K562 (cell line): ENCODE results near the gene HMGN5. TPM values are rescaled to one million over a fixed set of nuclear protein-coding genes. Genes with fewer than 3 reads are reported as not detected.

Source experiments
- ATAC-seq: fragments of 200-7000 bp; cut with Tn5 transposase; 3 replicates; pipeline ENCODE4 v1.9.1; 2020; ENCODE audit warnings: moderate library complexity
- BruUV-seq: library from RNA; stranded (reverse); fragments of 400-500 nt; replicated peaks from 2 replicates; lab custom pipeline; 2021; lab: Mats Ljungman, UMichigan
- CTCF ChIA-PET: fragments of 300-600 bp; formaldehyde crosslinking; extraction: SDS; loops from one replicate; lab custom pipeline; 2021; ENCODE audit warnings: low intra/inter-chr PET ratio; lab: Yijun Ruan, JAX
- POLR2A ChIA-PET: fragments of 300-600, 350-650 bp; sonication (Branson Sonifier 250); formaldehyde crosslinking; extraction: SDS; loops from one replicate; lab custom pipeline; 2021; ENCODE audit warnings: antibody characterized with exemption, inconsistent platforms; lab: Yijun Ruan, JAX
- DNase-seq, 4 experiments: peaks; one replicate each; pipeline versions ENCODE4 v3.0.0 to v3.0.0-alpha.2; 2011 to 2018; ENCODE audit warnings: low spot score in 3 of 4, mixed read lengths in 3 of 4; ENCODE audit errors: extremely low read depth in 1 of 4
- FAIRE-seq: peaks from 2 replicates; lab custom pipeline; 2011; peaks lifted over from hg19 to GRCh38; lab: Jason Lieb, UNC
- H2AFZ ChIP-seq: 2 replicates; pipeline ENCODE4 v1.6.0; 2011; ENCODE audit warnings: low read depth, low read length, control low read depth, inconsistent platforms
- H3K27ac ChIP-seq: fragments of 200-600 bp; 3 replicates; pipeline ENCODE4 v1.8.0; 2011; ENCODE audit warnings: low read depth, mild to moderate bottlenecking, control low read depth, inconsistent platforms, low read length, moderate library complexity, mixed read lengths; ENCODE audit errors: extremely low read depth
- H3K27me3 ChIP-seq, 2 experiments: fragments of 300-600 bp in 1 of 2; 2 replicates in 1 of 2; 3 replicates in 1 of 2; pipeline versions ENCODE4 v1.6.0 to v1.8.0; 2011; ENCODE audit warnings: inconsistent platforms in 2 of 2, low read length in 2 of 2, mild to moderate bottlenecking in 1 of 2, mixed read lengths in 1 of 2, moderate library complexity in 1 of 2; ENCODE audit not compliant: control insufficient read depth in 2 of 2, insufficient read depth in 2 of 2
- H3K36me3 ChIP-seq: fragments of 300-600 bp; 3 replicates; pipeline ENCODE4 v1.8.0; 2011; ENCODE audit warnings: mild to moderate bottlenecking, low read length, inconsistent platforms; ENCODE audit not compliant: control insufficient read depth, insufficient read depth
- H3K4me1 ChIP-seq, 2 experiments: fragments of 200-600 bp in 1 of 2; replicated peaks in 1 of 2; 2 replicates in 1 of 2; 3 replicates in 1 of 2; pipeline versions ENCODE4 v1.5.1 to v1.8.0; 2011; ENCODE audit warnings: inconsistent platforms in 2 of 2, low read length in 2 of 2, mild to moderate bottlenecking in 1 of 2, mixed read lengths in 1 of 2, moderate library complexity in 1 of 2; ENCODE audit not compliant: control insufficient read depth in 2 of 2, insufficient read depth in 2 of 2
- H3K4me2 ChIP-seq: 2 replicates; pipeline ENCODE4 v1.6.1; 2011; ENCODE audit warnings: low read length, control low read depth, inconsistent platforms, mixed read lengths; ENCODE audit not compliant: insufficient read depth
- H3K4me3 ChIP-seq: fragments of 200-600 bp; sonication (generic), shearing (Covaris generic); 2 replicates; pipeline ENCODE4 v1.5.1; 2016; ENCODE audit warnings: control low read depth, inconsistent platforms
- H3K79me2 ChIP-seq: fragments of 200-600 bp; 3 replicates; pipeline ENCODE4 v1.8.0; 2011; ENCODE audit warnings: low read length, inconsistent platforms; ENCODE audit not compliant: control insufficient read depth, insufficient read depth
- H3K9ac ChIP-seq, 2 experiments: 2 replicates each; pipeline versions ENCODE4 v1.6.0 to v1.6.1; 2011; ENCODE audit warnings: low read depth in 2 of 2, low read length in 2 of 2, control low read depth in 1 of 2, inconsistent platforms in 1 of 2, mild to moderate bottlenecking in 1 of 2, mixed read lengths in 1 of 2; ENCODE audit not compliant: insufficient read depth in 1 of 2
- H3K9me1 ChIP-seq: one replicate; pipeline ENCODE4 v1.6.0; 2011; ENCODE audit warnings: inconsistent platforms, mild to moderate bottlenecking, low read length, moderate library complexity; ENCODE audit not compliant: control insufficient read depth, insufficient read depth
- H3K9me3 ChIP-seq: replicated peaks from 2 replicates; pipeline ENCODE4 v1.5.1; 2011; ENCODE audit warnings: low read depth, low read length, inconsistent platforms; ENCODE audit not compliant: control insufficient read depth, insufficient read depth
- H4K20me1 ChIP-seq: replicated peaks from 2 replicates; pipeline ENCODE4 v1.6.1; 2011; ENCODE audit warnings: low read length, inconsistent platforms, mixed read lengths; ENCODE audit not compliant: control insufficient read depth, insufficient read depth
- ARID1B ChIP-seq: fragments of 450-650 bp; IDR thresholded peaks from 2 replicates; pipeline ENCODE4 v1.6.1; 2016; ENCODE audit warnings: antibody characterized with exemption, mild to moderate bottlenecking, inconsistent platforms
- CBFA2T2 ChIP-seq: fragments of 450-650 bp; conservative IDR thresholded peaks from 2 replicates; pipeline ENCODE4 v1.6.1; 2017; ENCODE audit warnings: mild to moderate bottlenecking
- CBFA2T3 ChIP-seq: fragments of 450-650 bp; IDR thresholded peaks from 2 replicates; pipeline ENCODE4 v1.6.1; 2017
- HNRNPL ChIP-seq: fragments of 200-400 bp; formaldehyde crosslinking; IDR thresholded peaks from 2 replicates; pipeline ENCODE4 v1.6.1; 2017; ENCODE audit warnings: low read depth, mild to moderate bottlenecking, low read length
- MEIS2 ChIP-seq: fragments of 450-650 bp; IDR thresholded peaks from 2 replicates; pipeline ENCODE4 v1.6.1; 2014; ENCODE audit warnings: mild to moderate bottlenecking; ENCODE audit not compliant: partially characterized antibody
- MTA2 ChIP-seq: fragments of 450-650 bp; IDR thresholded peaks from 2 replicates; pipeline ENCODE4 v1.6.1; 2016; ENCODE audit warnings: low read depth
- NCOR1 ChIP-seq: fragments of 450-650 bp; IDR thresholded peaks from 2 replicates; pipeline ENCODE4 v1.6.1; 2016; ENCODE audit warnings: mild to moderate bottlenecking, moderate library complexity
- PML ChIP-seq: IDR thresholded peaks from 2 replicates; pipeline ENCODE4 v1.6.1; 2012; ENCODE audit warnings: low read length, inconsistent platforms
- TAL1 ChIP-seq: fragments of 450-650 bp; IDR thresholded peaks from 2 replicates; pipeline ENCODE4 v1.6.1; 2016; ENCODE audit warnings: mild to moderate bottlenecking
- TCF3 ChIP-seq: sonication (generic); formaldehyde crosslinking; IDR thresholded peaks from 2 replicates; pipeline ENCODE4 v1.4.0; 2020; ENCODE audit warnings: mild to moderate bottlenecking, missing genetic modification reagents
- TEAD4 ChIP-seq, 2 experiments: sonication (generic) in 1 of 2; formaldehyde crosslinking in 1 of 2; IDR thresholded peaks; 2 replicates each; pipeline versions ENCODE4 v1.6.1 to v1.8.0; 2012 to 2022; ENCODE audit warnings: borderline replicate concordance in 1 of 2, inconsistent platforms in 1 of 2, low read length in 1 of 2, mild to moderate bottlenecking in 1 of 2, missing genetic modification reagents in 1 of 2
- ZNF143 ChIP-seq: sonication (generic); formaldehyde crosslinking; IDR thresholded peaks from 2 replicates; pipeline ENCODE4 v1.9.0; 2022; ENCODE audit warnings: mild to moderate bottlenecking, missing genetic modification reagents
- WGBS: fragments of 100-300 bp; shearing (Covaris generic); methylation state at CpG from one replicate; pipeline ENCODE4 v1.1.6; 2016; ENCODE audit warnings: low coverage, mixed read lengths; ENCODE audit not compliant: insufficient coverage; ENCODE audit errors: missing lambda C conversion rate; 5-methylcytosine and 5-hydroxymethylcytosine counted together
- in situ Hi-C: fragments of 300-500 bp; cut with MboI; formaldehyde crosslinking; loops from 4 replicates; pipeline ENCODE4 v1.15.0; 2018; ENCODE audit warnings: inconsistent platforms, mixed read lengths
- intact Hi-C: fragments of 100-400 bp; cut with micrococcal nuclease; formaldehyde crosslinking; loops from 2 replicates; pipeline ENCODE4 v1.14.2; 2022
- polyA plus RNA-seq, 8 experiments: library from polyadenylated mRNA; depleted of rRNA in 4 of 8; stranded (reverse) in 5 of 8; unstranded in 3 of 8; fragments of >200 nt; fragmentation: Nextera tagmentation in 2 of 8; fragmentation: Illumina TruSeq in 1 of 8; extraction: Ambion mirVana in 2 of 8; extraction: Trizol in 1 of 8; gene quantifications; 2 replicates each; pipeline versions ENCODE4 v1.2.1 to v1.2.3, GENCODE V29; 2011 to 2014; ENCODE audit warnings: inconsistent platforms in 1 of 8, missing spikeins in 1 of 8
- total RNA-seq, 7 experiments: library from RNA; depleted of rRNA in 6 of 7; stranded (reverse); fragments of >200 nt in 6 of 7; fragmentation: Illumina TruSeq in 2 of 7; extraction: Trizol in 2 of 7; gene quantifications; 2 replicates each; pipeline versions ENCODE4 v1.2.1 to v1.2.3, GENCODE V29; 2011 to 2021; ENCODE audit warnings: low replicate concordance in 1 of 7
- TF ChIP-seq, protein P1 (sequence below): IDR thresholded peaks from 3 replicates; pipeline ENCODE4 v1.6.1; 2011; ENCODE audit warnings: borderline replicate concordance, mild to moderate bottlenecking, moderate library complexity; ENCODE audit not compliant: insufficient read length; ENCODE audit errors: extremely low read depth

HMGN5 gene
- total and polyA plus RNA-seq, 9 of the 15 experiments (the other 6 are each of a cell fraction or from before 2014, with no cell fraction given) = 2.5 to 56.1 (median 7.0) TPM

DNA sequence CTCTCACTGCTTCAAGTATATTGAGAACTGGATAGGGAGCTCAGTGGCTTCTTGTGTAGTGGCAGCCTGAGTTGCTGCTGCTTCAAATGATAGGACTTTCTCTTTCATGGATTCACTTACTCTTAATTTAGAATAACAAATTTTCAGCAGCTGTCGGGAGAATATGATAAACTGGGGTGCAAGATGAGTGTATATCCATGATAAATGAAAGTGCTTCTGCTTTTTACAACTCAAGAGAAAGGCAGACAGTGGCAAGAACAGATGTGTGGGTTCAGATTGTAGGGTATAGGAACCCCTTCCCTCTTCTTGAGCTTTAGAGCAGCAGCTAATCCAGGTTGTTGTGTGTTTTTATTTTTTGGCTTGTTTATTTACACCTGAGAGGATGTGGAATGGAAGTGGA lies 1.2 kb upstream of the HMGN5 start:
- no peaks in the 10 kb centered on the region for H4K20me1 ChIP-seq

More for the DNA sequence above, 1.2 kb upstream of the HMGN5 start:
- Histone ChIP-seq H3K9me1 (no peaks in the 10 kb centered on the region), H3K27ac (peak overlapping the region; percentile 79; the same call in 2 of the 3 replicates), H3K9ac (peak overlapping the region in 1 of 2 experiments; percentile 76; a peak in 2 of 4 replicates), H3K4me1 (0 out of 5 replicates have a peak, but pooled peaks cover 0 to 3% of the 10 kb centered on the region in 2 experiments), H2AFZ (no peak overlapping the region)
- FAIRE-seq = no peak
- WGBS = 0% methylated on average over 1 of the region's 1 CpG
- CTCF ChIA-PET = no interaction called here
- in situ Hi-C loops = no loop called here
- peak; percentile 38; the same call in 1 of the 2 replicates for TF ChIP-seq CBFA2T2
- TF ChIP-seq, protein P1, sequence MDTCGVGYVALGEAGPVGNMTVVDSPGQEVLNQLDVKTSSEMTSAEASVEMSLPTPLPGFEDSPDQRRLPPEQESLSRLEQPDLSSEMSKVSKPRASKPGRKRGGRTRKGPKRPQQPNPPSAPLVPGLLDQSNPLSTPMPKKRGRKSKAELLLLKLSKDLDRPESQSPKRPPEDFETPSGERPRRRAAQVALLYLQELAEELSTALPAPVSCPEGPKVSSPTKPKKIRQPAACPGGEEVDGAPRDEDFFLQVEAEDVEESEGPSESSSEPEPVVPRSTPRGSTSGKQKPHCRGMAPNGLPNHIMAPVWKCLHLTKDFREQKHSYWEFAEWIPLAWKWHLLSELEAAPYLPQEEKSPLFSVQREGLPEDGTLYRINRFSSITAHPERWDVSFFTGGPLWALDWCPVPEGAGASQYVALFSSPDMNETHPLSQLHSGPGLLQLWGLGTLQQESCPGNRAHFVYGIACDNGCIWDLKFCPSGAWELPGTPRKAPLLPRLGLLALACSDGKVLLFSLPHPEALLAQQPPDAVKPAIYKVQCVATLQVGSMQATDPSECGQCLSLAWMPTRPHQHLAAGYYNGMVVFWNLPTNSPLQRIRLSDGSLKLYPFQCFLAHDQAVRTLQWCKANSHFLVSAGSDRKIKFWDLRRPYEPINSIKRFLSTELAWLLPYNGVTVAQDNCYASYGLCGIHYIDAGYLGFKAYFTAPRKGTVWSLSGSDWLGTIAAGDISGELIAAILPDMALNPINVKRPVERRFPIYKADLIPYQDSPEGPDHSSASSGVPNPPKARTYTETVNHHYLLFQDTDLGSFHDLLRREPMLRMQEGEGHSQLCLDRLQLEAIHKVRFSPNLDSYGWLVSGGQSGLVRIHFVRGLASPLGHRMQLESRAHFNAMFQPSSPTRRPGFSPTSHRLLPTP = no peak
- peak; percentile 35; the same call in 1 of the 2 replicates for TF ChIP-seq MTA2
- TF ChIP-seq TEAD4 (IDR thresholded peaks at IDR 0.05; ENCODE audit: low read length) = peak; percentile 75
- no peak for TF ChIP-seq TEAD4 (CRISPR knock-in tag; IDR thresholded peaks at IDR 0.05; ENCODE audit: borderline replicate concordance)
- TF ChIP-seq TAL1 = peak; percentile 59
- TF ChIP-seq HNRNPL = no peak
- peak; percentile 74 for TF ChIP-seq CBFA2T3
- no peak for TF ChIP-seq ZNF143 (CRISPR knock-in tag)
- TF ChIP-seq MEIS2 = peak; percentile 44
- TF ChIP-seq TCF3 (CRISPR knock-in tag) = peak; percentile 67
- peak; percentile 67 for TF ChIP-seq ARID1B
- TF ChIP-seq NCOR1 = peak; percentile 54
- 0 out of 2 replicates have a peak, but pooled peaks have one; percentile 21 for TF ChIP-seq PML
- TF ChIP-seq, all 486 proteins: peak for 10
- peaks cover 40% of the 10 kb centered on the region for H3K79me2 ChIP-seq
- H3K4me2 ChIP-seq = peak overlapping the region; percentile 81; the same call in 1 of the 2 replicates
- POLR2A ChIA-PET = interaction anchor here (1.9 kb wide), 1 partner anchor 8 kb away, joined by 8 read pairs; no protein-coding TSS in a partner anchor
- no TSS peak for BruUV-seq
- DNase-seq (peak in 1 of 4 experiments; percentile 17), ATAC-seq (peak; percentile 55)
- intact Hi-C loops = loop anchor here (5.0 kb wide), 1 partner anchor 81 kb away; no protein-coding TSS in a partner anchor
- no peaks in the 10 kb centered on the region for H3K27me3 ChIP-seq
- no peaks in the 10 kb centered on the region for H3K9me3 ChIP-seq
- no peaks in the 10 kb centered on the region for H3K36me3 ChIP-seq
- H3K4me3 ChIP-seq = peak overlapping the region; percentile 49
